ENCODE data around the gene SLC12A5.

The SLC12A5 gene

GRCh38 chr20:46056970-46057855, 28.2 kb downstream of the SLC12A5 start:
- peak; percentile 82 for DNase-seq

- DNase-seq: peak; percentile 52
Measured at GRCh38 chr20:46057856-46058598, 29.0 kb downstream of the SLC12A5 start.

- DNase-seq: no peak
Measured at GRCh38 chr20:46058599-46059281, 29.7 kb downstream of the SLC12A5 start.

- DNase-seq: no peak
Measured at GRCh38 chr20:46060301-46060881, 31.4 kb downstream of the SLC12A5 start.

- no peak for DNase-seq
Measured at GRCh38 chr20:46060975-46061374, 32.0 kb downstream of the SLC12A5 start.

GRCh38 chr20:46062151-46062550, 33.1 kb downstream of the SLC12A5 start:
- no peak for DNase-seq

GRCh38 chr20:46062621-46063020, 33.6 kb downstream of the SLC12A5 start:
- DNase-seq: no peak

- no peak for DNase-seq
Measured at GRCh38 chr20:46063151-46063550, 34.1 kb downstream of the SLC12A5 start.

GRCh38 chr20:46063652-46064054, 34.6 kb downstream of the SLC12A5 start:
- no peak for DNase-seq

- no peak for DNase-seq
Measured at GRCh38 chr20:46065006-46065405, 36.0 kb downstream of the SLC12A5 start.

GRCh38 chr20:46065691-46066090, 36.7 kb downstream of the SLC12A5 start:
- no peak for DNase-seq

GRCh38 chr20:46070215-46070900, 41.3 kb downstream of the SLC12A5 start:
- no peak for DNase-seq

GRCh38 chr20:46071573-46071972, 42.6 kb downstream of the SLC12A5 start:
- DNase-seq: no peak

- DNase-seq: no peak
Measured at GRCh38 chr20:46073024-46073423, 44.0 kb downstream of the SLC12A5 start.

- no peak for DNase-seq
Measured at GRCh38 chr20:46073443-46073842, 44.4 kb downstream of the SLC12A5 start.

GRCh38 chr20:46074006-46074405, 45.0 kb downstream of the SLC12A5 start:
- DNase-seq: no peak

GRCh38 chr20:46076806-46077205, 47.8 kb downstream of the SLC12A5 start:
- no peak for DNase-seq

GRCh38 chr20:46077642-46078305, 48.8 kb downstream of the SLC12A5 start:
- DNase-seq: no peak

- DNase-seq: no peak
Measured at GRCh38 chr20:46078954-46079353, 49.9 kb downstream of the SLC12A5 start.

- DNase-seq: no peak
Measured at GRCh38 chr20:46081074-46081473, 52.1 kb downstream of the SLC12A5 start.

GRCh38 chr20:46083101-46083500, 54.1 kb downstream of the SLC12A5 start:
- DNase-seq: no peak

GRCh38 chr20:46083531-46084061, 54.6 kb downstream of the SLC12A5 start:
- no peak for DNase-seq
